Left ventricle myocardium superior (tissue), 1 donor: ENCODE measurements around the gene CLIP1. TPM values are rescaled to one million over a fixed set of nuclear protein-coding genes. Genes with fewer than 3 reads are reported as not detected.
A peak's percentile ranks its signal among the peaks of the same experiment; 100 is the strongest.
"Not testable (repeated sequence)": the region's sequence is repeated elsewhere in the genome, so short reads cannot be mapped to it uniquely, and the experiment has no call there.

Experiments
- ATAC-seq: fragments of 200-7000 bp; cut with Tn5 transposase; one replicate; pipeline ENCODE4 v1.9.1; 2020; ENCODE audit warnings: mild to moderate bottlenecking, moderate library complexity
- DNase-seq: peaks from one replicate; pipeline ENCODE4 v3.0.0-alpha.2; 2020
- intact Hi-C: fragments of 100-400 bp; cut with micrococcal nuclease; formaldehyde crosslinking; loops from one replicate; pipeline ENCODE4 v1.11.0; 2022
- total RNA-seq: library from RNA; stranded (reverse); fragmentation: NEBNext Ultra II Directional; extraction: Animal tissue kit (Norgen Biotek cat#: 25700); gene quantifications from one replicate; pipeline ENCODE4 v1.2.1, GENCODE V29; 2021
- donor health status: DM: no; HTN: yes; CAD: no; lungs with severe emphysema.

Gene CLIP1
- total RNA-seq, 1 donor from 2014 or later = 93.3 TPM

DNA sequence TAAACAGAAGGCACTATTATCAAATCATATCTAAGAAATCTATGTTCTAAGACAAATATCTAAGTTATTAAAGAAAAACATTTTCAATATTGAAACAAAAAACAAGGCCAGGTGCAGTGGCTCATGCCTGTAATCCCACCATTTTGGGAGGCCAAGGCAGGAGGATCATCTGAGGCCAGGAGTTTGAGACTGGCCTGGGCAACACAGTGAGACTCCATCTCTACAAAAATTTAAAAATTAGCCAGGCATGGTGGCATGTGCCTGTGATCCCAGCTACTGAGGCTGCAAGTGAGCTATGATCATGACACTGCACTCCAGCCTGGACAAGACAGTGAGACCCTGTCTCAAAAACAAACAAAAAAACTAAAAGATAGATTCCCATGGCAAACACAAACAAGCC lies 54.8 kb downstream of the CLIP1 start:
- ATAC-seq, DNase-seq, intact Hi-C loops: not testable (repeated sequence)

DNA sequence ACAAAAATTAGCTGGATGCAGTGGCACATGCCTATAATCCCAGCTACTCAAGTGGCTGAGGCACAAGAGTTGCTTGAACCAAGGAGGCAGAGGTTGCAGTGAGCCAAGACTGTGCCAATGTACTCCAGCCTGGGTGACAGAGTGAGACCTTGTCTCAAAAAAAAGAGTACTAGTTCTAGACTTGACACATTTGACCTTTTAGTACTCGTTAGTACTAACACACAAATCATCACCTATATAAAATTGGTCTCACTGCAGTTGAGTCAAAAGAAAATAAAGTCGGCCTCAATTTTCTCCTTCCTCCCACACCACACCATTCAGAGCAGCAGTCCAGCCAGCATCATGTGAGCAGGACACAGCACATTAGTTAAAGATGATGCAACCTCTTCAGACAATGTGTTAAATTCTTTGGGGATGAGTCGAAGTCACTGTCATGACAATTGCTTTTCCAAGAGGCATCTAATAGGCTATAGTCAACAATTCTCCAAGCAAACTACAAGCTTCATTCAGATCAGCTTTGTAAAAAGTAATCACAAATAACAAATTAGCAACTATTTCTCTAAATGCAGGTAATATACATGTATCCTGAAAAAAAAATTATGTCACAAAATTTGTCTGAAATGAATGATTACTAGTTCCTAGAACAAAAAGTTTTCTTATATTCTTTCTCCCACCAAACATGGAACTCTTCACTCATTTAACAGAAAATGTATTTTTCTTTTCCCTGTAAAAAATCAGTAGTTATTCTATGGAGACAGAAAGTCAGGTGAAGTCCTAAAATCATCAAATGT lies 55.6 kb downstream of the CLIP1 start:
- DNase-seq (peak; percentile 42), ATAC-seq (peak; percentile 83)
- intact Hi-C loops = no loop called here

DNA sequence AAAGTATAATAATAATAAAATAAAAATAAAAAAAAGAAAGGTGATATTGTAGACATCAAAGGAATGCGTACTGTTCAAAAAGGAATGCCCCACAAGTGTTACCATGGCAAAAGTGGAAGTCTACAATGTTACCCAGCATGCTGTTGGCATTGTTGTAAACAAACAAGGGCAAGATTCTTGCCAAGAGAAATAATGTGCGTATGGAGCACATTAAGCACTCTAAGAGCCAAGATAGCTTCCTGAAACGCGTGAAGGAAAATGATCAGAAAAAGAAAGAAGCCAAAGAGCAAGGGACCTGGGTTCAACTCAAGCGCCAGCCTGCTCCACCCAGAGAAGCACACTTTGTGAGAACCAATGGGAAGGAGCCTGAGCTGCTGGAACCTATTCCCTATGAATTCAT lies 57.2 kb downstream of the CLIP1 start:
- DNase-seq, intact Hi-C loops, ATAC-seq: not testable (repeated sequence)

DNA sequence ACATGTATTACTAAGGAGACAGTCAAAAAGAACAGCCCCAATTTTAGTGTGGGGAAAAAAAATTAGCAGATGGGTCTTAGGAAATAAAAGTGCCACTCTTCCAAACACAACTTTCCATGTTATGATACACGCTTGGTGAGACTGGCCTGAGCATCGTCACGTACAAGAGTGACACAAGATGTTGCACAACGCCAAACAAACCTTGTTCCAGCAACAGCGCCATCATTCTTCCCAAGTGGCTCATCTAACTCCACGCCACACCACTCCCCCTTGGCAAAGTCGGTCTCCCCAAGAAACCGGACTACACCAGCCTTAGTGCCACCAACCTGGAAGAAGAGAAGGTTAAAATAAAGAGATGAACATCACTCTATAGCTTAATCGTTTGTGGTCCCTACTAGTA lies 58.7 kb downstream of the CLIP1 start:
- intact Hi-C loops = no loop called here
- ATAC-seq (no peak), DNase-seq (no peak)

DNA sequence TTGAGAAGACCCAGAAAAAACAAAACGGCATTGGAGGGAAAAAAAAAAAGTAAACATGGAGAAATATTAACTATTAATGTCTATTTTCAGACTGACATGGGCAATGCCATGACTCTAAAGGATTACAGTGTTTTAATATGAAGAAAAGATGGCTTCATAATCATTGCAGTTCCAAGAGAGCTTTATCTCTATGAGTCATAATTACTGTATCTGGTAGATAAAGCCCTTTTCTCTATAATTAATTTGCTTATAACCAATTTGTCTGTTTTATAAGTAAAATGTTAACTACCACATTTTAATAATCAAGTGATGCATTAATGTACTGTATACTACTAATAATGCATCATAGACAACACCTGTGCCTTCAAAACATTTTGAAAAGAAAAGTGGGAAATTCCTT lies 59.7 kb downstream of the CLIP1 start:
- DNase-seq (no peak), ATAC-seq (no peak)
- intact Hi-C loops = no loop called here

DNA sequence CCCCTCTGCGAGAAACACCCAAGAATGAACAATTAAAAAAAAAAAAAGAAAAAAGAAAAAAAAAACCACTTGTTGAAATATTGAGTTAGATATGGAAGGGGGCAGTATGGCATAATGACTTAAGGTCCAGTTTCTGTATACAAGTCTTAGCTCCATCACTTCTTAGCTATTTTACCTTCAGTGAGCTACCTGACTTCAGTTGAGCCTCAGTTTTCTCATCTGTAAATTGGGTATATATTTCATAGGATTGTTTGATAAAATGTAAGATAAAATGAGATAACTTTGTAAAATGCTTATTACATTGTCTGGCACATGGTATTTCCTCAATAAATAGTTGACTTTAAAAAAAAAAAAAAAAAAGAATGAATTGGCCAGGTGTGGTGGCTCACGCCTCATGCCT lies 64.1 kb downstream of the CLIP1 start:
- DNase-seq, intact Hi-C loops: not testable (repeated sequence)

DNA sequence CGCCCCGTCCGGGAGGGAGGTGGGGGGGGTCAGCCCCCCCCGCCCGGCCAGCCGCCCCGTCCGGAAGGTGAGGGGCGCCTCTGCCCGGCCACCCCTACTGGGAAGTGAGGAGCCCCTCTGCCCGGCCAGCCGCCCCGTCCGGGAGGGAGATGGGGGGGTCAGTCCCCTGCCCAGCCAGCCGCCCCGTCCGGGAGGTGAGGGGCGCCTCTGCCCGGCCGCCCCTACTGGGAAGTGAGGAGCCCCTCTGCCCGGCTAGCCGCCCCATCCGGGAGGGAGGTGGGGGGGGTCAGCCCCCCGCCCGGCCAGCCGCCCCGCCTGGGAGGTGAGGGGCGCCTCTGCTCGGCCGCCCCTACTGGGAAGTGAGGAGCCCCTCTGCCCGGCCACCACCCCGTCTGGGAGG lies 64.9 kb downstream of the CLIP1 start:
- intact Hi-C loops, DNase-seq, ATAC-seq: not testable (repeated sequence)

More for the DNA sequence above, 64.1 kb downstream of the CLIP1 start:
- ATAC-seq = not testable (repeated sequence)

DNA sequence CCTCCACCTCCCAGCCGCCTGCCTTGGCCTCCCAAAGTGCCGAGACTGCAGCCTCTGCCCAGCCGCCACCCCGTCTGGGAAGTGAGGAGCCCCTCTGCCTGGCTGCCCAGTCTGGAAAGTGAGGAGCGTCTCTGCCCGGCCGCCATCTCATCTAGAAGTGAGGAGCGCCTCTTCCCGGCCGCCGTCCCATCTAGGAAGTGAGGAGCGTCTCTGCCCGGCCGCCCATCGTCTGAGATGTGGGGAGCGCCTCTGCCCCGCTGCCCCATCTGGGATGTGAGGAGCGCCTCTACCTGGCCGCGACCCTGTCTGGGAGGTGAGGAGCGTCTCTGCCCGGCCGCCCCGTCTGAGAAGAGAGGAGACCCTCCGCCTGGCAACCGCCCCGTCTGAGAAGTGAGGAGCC lies 65.5 kb downstream of the CLIP1 start:
- DNase-seq, intact Hi-C loops, ATAC-seq: not testable (repeated sequence)

DNA sequence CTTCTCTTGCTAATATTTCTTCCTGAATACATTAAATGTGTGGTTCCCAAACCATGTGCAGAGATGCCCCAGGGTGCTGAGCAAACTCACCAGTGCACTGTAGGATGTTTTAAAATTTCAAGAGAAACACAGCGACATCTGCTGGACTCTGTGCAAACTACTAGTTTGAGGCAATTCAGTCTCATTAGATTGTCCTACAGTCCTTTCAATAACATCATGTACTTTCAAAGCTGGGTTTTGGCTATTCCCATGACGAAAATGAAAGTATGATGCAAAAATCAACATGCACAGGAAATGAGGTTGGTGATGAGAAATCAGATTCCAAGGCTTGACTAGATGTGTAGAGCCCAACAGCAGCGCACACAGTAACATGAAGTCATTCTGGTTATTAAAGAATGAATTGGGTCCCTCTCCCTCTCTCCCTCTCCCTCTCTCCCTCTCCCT lies 66.3 kb downstream of the CLIP1 start:
- DNase-seq (no peak), ATAC-seq (peak; percentile 88)
- intact Hi-C loops = no loop called here

DNA sequence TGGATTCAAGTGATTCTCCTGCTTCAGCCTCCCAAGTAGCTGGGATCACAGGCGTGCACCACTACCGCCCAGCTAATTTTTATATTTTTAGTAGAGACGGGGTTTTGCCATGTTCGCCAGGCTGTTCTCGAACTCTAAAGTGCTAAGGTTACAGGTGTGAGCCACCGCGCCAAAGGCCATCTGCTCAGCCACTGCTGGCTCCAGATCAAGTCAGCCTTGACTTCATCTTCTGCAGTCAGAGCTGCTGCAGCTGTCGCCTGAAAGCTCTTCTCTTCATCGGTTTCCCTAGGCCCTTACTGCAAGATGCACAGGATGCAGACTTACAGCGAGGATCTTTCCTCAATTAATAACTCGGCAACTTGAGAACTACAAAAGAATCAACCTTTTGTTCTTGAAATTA lies 66.8 kb downstream of the CLIP1 start:
- DNase-seq (no peak), ATAC-seq (no peak)
- intact Hi-C loops = no loop called here

DNA sequence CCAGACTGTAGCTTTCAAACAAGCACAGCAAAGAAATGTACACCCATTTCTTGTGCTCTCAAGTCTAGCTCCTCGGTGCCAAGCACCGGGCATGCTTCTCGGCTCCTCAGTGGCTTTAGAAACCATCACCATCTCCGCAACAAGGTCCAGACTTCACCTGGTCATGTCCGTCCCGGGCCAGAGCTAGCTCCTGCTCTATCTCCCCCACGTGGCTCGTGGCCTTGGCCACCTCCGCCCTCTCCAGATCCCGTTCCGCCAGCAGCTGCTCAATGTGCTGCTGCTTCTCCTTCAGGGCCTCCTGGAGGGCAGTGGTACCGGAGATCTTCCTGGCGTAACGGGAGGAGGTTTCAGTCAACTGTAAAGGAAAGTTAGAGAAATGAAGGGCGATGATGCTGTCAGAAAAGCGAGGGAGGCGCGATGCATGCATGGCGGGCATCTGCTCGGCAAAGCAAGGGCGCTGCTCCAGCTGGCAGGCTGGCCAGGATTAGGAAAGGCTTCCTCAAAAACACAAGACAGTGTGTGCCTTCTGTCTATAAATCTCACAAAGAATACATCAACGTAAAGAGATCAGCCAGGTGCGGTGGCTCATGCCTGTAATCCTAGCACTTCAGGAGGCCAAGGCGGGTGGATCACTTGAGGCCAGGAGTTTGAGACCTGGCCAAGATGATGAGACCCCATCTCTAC lies 67.4 kb downstream of the CLIP1 start:
- ATAC-seq (no peak), DNase-seq (no peak)
- intact Hi-C loops = no loop called here

DNA sequence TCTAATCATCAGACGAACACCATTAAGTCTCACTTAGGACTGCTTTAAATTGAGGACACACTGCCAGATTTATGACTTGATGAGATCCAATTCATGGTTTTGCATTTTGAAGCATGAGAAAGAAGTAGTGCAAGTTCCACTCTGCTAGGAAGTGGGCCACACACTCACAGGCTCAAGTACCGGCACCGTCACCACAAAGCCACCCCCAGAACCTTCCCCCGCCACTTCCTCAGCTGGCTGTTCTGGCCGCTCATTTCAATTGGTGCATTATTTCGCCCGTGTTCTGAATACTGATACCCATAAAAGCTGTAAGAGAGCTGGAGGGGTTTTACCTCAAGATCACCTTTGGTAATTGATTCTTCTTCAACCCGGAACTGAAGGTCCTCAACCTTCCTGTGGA lies 70.1 kb downstream of the CLIP1 start:
- ATAC-seq = no peak
- no peak for DNase-seq
- intact Hi-C loops = no loop called here

DNA sequence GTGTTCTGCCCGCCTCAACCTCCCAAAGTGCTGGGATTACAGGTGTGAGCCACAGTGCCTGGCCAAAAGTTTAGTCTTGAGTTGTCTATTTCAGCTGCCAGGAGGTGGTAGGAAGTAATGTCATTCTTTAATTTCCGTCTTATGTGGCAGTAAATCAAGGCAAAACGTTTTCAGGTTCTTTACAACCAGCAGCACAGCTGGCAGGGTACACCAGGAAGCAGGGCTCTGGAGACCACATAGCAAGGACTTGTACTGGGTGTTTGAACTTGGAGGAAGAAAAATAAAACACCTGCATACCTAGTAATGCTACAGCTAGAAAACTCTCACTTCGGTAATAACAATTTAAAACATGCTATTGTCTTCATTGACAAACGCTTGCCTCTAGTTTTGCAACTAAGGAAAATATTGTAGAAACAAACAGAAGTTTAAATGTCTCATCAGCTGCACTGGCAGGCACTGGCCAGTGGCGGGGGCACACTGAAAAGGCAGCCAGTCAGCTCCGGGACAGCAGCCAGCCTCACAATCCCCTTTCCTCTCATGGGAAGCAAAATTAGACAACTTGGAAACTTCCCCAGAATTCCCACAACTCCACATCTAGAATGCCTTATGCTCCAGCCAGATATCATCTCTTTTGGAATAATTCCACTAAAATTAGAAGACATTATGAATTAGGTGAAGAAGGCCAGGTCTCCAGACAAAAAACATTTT lies 72.2 kb downstream of the CLIP1 start:
- DNase-seq (peak; percentile 82), ATAC-seq (peak; percentile 90)
- intact Hi-C loops = no loop called here

DNA sequence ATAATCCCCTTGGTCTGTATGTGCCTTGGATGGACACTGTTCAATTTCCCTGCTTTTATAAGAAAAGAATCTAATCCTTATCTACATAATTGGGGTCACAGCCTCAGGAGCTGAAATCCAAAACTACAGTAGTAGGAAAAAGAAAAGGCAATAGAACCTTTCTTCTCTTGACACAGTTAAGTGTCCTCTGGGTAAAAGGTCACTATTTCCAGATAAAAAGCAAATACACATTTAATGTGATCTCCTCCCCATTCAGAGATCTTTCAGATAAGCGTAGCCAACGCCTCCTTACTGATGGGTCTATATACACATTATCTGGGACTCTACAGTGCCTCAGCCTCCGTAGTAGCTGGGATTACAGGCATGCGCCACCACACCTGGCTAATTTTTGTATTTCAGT lies 73.4 kb downstream of the CLIP1 start:
- ATAC-seq (no peak), DNase-seq (no peak)
- intact Hi-C loops = no loop called here

DNA sequence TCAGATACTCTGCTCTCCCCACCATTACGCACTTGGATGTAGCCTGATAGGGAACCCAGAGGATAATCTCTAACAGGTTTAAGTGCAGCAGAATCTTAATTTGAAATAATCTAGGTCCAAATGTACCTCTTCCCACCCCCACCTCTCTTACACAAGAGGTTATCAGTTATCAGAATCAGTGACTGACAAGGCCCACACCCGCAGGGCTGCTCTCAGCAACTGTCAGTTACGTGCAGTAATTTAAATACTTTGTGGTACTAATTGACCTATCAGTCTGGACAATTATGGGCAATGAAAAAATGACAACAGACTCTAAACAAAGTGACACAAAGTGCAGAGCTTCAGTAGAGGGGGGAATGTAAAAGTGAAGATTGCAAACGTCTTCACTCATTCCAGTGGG lies 74.0 kb downstream of the CLIP1 start:
- intact Hi-C loops = no loop called here

DNA sequence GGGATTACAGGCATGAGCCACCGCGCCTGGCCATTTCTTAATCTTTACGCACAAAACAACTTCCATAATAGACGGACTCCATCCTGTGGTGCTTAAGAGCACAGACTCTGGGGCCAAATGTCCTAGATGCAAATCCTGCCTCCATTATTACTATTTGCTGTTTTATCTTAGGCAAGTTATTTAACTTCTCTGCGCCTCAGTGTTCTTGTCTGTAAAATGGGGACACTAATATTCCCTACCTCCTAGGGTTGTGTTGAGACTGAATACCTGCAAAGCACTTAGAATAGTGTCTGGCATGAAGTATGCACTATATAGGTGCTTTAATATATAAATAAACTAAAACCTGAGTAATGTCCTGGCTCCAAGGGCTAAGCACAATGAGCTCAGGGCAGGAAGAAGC lies 76.4 kb downstream of the CLIP1 start:
- no peak for ATAC-seq
- intact Hi-C loops = no loop called here

More for the DNA sequence above, 74.0 kb downstream of the CLIP1 start:
- DNase-seq = no peak
- no peak for ATAC-seq

DNA sequence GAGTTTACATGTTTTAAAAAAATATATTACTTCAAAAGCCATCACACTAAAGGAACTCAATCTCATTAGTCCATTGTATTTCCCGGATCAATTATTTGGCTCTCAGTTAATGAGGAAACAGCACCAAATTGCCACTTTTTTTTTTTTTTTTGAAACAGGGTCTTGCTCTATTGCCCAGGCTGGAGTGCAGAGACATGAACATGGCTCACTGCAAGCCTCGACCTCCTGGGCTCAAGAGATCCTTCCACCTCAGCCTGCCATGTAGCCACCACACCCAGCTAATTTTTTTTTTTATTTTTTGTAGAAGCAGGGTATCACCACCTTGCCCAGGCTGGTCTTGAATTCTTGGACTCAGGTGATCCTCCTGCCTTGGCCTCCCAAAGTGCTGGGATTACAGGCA lies 77.4 kb downstream of the CLIP1 start:
- intact Hi-C loops = no loop called here
- DNase-seq (no peak), ATAC-seq (no peak)

More for the DNA sequence above, 76.4 kb downstream of the CLIP1 start:
- no peak for DNase-seq

DNA sequence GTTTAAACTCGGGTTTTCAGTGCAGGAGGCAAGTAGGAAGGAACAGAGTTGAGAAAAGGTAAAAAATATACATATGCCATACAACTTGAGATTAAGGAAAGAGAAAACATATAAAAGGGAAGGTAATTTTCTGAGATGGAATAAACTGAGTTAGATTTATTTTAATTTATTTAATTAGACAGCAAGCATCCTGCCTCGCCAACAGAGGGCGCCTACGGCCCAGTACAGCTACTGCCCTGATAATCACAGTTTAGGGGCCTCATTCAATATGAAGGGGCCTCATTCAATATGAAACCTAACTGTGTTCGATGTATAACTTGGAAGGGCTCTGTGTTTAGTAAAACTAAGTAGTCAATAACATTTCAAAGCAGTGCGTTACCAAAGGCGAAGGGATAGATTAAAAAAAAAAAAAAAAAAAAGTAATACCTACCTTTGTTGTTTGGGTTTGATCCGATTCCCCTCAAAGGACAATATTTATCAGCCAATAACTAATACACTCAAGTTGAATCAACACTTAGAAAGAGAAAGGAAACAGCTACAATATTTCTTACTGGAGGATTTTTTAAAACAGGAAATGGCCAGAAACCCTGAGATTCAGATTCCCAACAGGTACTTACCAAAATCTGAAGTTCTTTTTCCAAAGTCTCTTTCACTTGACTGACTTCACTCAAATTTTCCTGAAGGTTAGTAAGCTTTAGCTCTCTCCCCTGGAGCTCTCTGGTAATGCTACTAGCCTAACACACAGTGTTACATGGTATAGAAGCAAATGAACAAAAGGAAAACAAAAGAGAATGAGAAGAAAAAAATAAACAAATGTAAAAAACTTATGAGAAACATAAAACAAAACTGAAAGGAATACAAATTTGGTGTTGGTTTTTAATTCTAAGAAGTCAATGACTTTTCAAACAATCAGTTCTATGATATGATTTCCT lies 86.2 kb downstream of the CLIP1 start:
- intact Hi-C loops = no loop called here
- peak; percentile 62 for DNase-seq
- ATAC-seq = no peak
